Measurements from ENCODE around the gene RBM4.

The RBM4 gene

DNA sequence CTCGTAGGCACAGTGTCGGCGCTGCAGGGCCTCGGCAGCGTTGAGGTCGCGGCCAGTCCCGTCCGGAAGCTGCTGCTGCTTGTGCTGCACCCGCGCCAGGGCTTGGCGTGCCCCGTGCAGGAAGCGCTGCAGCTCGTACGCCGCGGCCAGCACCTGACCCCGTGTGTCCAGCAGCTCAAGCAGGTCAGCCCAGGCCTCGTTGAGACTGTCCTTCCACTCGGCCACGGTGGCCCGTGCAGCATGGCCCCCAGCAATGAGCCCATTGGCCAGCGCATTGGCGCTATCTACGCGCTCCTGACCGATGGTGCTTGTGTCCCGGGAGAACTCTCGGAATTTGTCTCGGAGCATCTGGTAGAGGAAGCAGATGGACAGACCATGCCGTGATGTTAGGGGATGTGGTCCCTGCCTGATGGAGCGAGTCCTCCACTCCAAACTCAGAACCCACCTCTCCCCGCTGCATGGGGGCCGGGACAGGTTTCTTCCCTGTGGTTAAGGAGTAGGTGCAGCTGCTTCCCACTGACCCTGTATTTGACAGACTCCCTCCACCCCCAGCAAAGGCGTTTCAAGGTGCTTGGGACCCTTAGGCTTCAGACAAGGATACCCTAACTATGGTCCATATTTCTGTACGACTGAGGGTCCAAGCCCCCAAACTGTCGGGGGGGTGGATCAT is 52.9 kb downstream of the RBM4 start:
- DNase-seq = no peak

DNA sequence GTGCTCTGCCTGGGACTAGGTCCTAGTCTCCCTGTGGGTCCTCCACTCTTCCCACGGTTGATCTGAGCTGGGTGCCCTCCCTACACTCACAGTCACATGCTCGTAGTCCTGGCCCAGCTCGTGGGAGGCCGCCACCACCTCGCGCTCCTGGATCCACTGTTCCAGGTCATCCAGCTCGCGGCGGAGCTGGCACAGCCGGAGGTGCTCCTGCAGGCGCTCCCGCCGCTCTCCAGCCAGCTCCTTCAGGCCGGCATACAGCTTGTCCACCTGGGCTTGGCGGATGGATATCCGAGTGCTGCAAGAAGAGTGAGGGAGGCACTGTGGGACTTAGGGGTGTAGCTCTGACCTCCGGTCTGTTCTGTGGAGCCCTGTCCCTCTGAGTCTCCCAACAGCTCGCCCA is 53.9 kb downstream of the RBM4 start:
- DNase-seq = no peak

DNA sequence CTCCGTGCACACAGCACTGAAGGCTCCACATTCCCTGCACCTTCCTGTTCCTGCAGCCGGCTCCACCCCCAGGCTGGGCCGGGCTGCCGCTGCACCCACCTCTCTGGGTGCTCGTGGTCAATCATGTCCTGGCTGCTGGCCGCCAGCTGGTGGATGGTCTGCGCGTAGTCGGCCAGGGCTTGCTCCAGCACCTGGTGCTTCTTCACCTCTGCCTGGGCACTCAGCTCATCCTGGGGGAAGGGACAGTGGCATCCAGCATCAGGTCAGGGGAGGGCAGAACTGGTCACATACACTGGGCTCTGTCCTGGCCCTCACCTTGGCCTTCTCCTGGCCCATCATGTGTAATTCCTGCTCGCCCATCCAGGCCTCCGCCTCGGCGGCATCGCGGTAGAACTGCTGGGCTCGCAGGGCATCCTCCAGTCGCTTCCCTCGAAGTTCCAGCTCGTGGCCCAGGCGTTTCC is 54.4 kb downstream of the RBM4 start:
- no peak for DNase-seq

DNA sequence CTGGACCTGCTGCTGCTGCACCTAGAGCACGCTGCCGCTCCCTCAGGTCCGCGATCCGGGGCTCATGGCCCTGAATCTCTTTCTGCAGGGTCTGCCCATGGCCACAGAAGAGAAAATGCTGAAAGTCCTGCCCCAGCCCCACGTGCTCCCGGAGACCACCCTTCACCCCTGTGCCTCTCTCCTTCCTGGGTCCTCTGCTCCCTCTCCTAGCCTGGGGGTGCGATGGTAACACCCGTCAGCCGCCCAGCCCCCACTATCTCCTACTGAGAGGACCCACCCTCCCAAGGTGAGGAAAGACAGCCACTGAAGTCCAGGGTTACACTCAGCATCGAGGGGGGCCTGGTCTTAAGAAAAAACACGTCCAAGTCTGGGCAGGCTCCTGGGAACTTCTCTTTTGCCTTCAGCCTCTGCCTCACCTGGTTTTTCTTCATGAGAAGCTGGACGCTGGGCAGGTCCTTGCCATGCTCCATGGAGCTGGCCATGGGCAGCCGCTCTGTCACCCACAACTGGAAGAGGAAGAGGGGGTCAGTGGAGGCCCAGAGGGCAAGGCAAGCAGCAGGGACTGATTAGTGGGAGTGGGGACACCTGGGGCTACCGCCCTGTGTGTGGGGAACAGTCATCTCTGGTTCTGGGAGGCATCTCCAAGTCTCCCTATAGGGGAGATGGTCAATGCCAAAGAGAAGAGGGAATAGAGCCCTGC is 55.0 kb downstream of the RBM4 start:
- DNase-seq = no peak

DNA sequence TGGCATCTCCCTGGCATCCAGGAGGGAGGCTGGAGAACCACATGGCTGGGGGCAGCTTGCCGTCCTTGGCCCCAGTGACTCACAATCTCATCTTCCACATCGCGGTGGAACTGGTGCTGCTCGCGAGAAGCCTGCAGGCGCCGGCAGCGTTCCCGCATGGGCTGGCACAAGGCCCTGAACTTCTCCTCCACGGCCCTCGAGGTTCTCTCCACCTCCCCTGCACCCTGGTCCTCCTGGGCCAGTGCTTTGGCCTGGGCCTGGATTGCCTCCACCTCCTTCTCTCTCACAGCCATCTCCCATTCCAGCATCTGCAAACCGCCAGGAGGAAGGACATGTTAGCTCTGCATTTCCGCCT is 55.5 kb downstream of the RBM4 start:
- no peak for DNase-seq

DNA sequence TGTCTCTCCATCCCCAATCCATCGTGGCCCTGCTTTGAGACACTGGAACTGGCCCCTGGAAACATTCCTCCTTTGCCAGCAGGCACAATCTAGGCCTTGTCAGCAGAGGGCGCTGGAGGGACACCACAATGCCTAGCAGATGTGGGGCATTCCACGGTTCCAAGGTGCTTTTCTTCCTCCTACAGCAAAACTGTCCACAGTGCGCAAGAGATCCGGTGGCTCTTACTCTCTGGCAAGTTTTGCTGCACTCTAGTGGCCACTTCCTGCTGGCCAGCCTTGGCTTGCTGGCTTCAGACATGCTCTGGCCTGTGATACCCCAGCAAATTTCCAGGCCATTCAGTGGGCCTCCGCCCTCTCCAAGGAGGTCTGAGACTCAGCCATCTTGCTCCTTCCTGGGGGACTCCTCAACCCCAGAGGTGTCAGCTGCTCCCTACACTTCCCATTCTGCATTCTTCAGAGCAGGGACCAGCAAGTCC is 56.3 kb downstream of the RBM4 start:
- DNase-seq = peak; percentile 85

Measured in MV-4-11 (cell line).